H9 (cell line): Measurements from ENCODE around the gene SOBP. TPM values are rescaled to one million over a fixed set of nuclear protein-coding genes. Genes with fewer than 3 reads are reported as not detected.

Source experiments
- DNase-seq: peaks from one replicate; pipeline ENCODE4 v3.0.0-alpha.2; 2017
- H2AFZ ChIP-seq: one replicate; pipeline ENCODE4 v1.6.1; 2013; ENCODE audit warnings: mild to moderate bottlenecking, low read length, control low read depth, moderate library complexity
- H2AK5ac ChIP-seq: 2 replicates; pipeline ENCODE4 v1.6.1; 2013; ENCODE audit warnings: low read length, control low read depth, mixed read lengths; ENCODE audit not compliant: insufficient read length
- H2BK120ac ChIP-seq: one replicate; pipeline ENCODE4 v1.6.1; 2013; ENCODE audit warnings: low read depth, mild to moderate bottlenecking, low read length, control low read depth, inconsistent platforms; ENCODE audit not compliant: poor library complexity, severe bottlenecking
- H2BK12ac ChIP-seq: 2 replicates; pipeline ENCODE4 v1.6.1; 2013; ENCODE audit warnings: low read length, control low read depth, mixed read lengths, low read depth; ENCODE audit not compliant: insufficient read length
- H2BK15ac ChIP-seq: 2 replicates; pipeline ENCODE4 v1.6.1; 2013; ENCODE audit warnings: low read depth, low read length, control low read depth
- H2BK20ac ChIP-seq: one replicate; pipeline ENCODE4 v1.6.1; 2013; ENCODE audit warnings: low read depth, mild to moderate bottlenecking, low read length, control low read depth, inconsistent platforms; ENCODE audit not compliant: poor library complexity, severe bottlenecking
- H2BK5ac ChIP-seq: 2 replicates; pipeline ENCODE4 v1.6.1; 2013; ENCODE audit warnings: low read length, control low read depth, mixed read lengths; ENCODE audit not compliant: insufficient read length
- H3K14ac ChIP-seq: 2 replicates; pipeline ENCODE4 v1.6.1; 2013; ENCODE audit warnings: low read length, control low read depth; ENCODE audit not compliant: insufficient read depth
- H3K18ac ChIP-seq: 2 replicates; pipeline ENCODE4 v1.6.1; 2013; ENCODE audit warnings: low read depth, mild to moderate bottlenecking, mixed read lengths, low read length, control low read depth; ENCODE audit not compliant: insufficient read length
- H3K23ac ChIP-seq: 2 replicates; pipeline ENCODE4 v1.6.1; 2013; ENCODE audit warnings: low read length, control low read depth, mixed read lengths, low read depth; ENCODE audit not compliant: insufficient read length
- H3K23me2 ChIP-seq: 2 replicates; pipeline ENCODE4 v1.6.1; 2013; ENCODE audit warnings: low read depth, mild to moderate bottlenecking, mixed read lengths, low read length, control low read depth; ENCODE audit not compliant: insufficient read length, poor library complexity, severe bottlenecking
- H3K27ac ChIP-seq: 2 replicates; pipeline ENCODE4 v1.5.1; 2013; ENCODE audit warnings: low read length, control low read depth, mixed read lengths, low read depth; ENCODE audit not compliant: insufficient read length
- H3K27me3 ChIP-seq: 2 replicates; pipeline ENCODE4 v1.6.1; 2013; ENCODE audit warnings: low read length, control low read depth, inconsistent platforms; ENCODE audit not compliant: insufficient read depth
- H3K4ac ChIP-seq: 2 replicates; pipeline ENCODE4 v1.6.1; 2013; ENCODE audit warnings: low read depth, mild to moderate bottlenecking, control low read depth, inconsistent platforms, low read length, moderate library complexity
- H3K4me1 ChIP-seq: 2 replicates; pipeline ENCODE4 v1.6.1; 2013; ENCODE audit warnings: low read length, control low read depth, inconsistent platforms; ENCODE audit not compliant: insufficient read depth
- H3K4me2 ChIP-seq: 2 replicates; pipeline ENCODE4 v1.6.1; 2013; ENCODE audit warnings: low read length, control low read depth, mixed read lengths; ENCODE audit not compliant: insufficient read length, insufficient read depth
- H3K56ac ChIP-seq: 2 replicates; pipeline ENCODE4 v1.6.1; 2013; ENCODE audit warnings: low read depth, mild to moderate bottlenecking, mixed read lengths, low read length, control low read depth; ENCODE audit not compliant: insufficient read length
- H3K79me1 ChIP-seq: 2 replicates; pipeline ENCODE4 v1.6.1; 2013; ENCODE audit warnings: low read depth, mild to moderate bottlenecking, moderate library complexity, low read length, control low read depth, inconsistent platforms; ENCODE audit not compliant: insufficient read depth, poor library complexity, severe bottlenecking
- H3K79me2 ChIP-seq: 2 replicates; pipeline ENCODE4 v1.6.1; 2013; ENCODE audit warnings: low read length, control low read depth, inconsistent platforms; ENCODE audit not compliant: insufficient read depth
- H3K9ac ChIP-seq: 2 replicates; pipeline ENCODE4 v1.6.1; 2013; ENCODE audit warnings: low read length, control low read depth, mixed read lengths; ENCODE audit not compliant: insufficient read length; ENCODE audit errors: extremely low read depth
- H3K9me3 ChIP-seq: one replicate; pipeline ENCODE4 v1.6.1; 2013; ENCODE audit warnings: low read depth, low read length, inconsistent platforms; ENCODE audit not compliant: control insufficient read depth
- H3T11ph ChIP-seq: one replicate; pipeline ENCODE4 v1.6.1; 2013; ENCODE audit warnings: mild to moderate bottlenecking, low read length, control low read depth, inconsistent platforms
- H4K20me1 ChIP-seq: one replicate; pipeline ENCODE4 v1.6.1; 2013; ENCODE audit not compliant: control insufficient read depth, insufficient read length, insufficient read depth
- H4K5ac ChIP-seq: 2 replicates; pipeline ENCODE4 v1.6.1; 2013; ENCODE audit warnings: low read depth, mild to moderate bottlenecking, mixed read lengths, low read length, control low read depth; ENCODE audit not compliant: insufficient read length
- H4K8ac ChIP-seq: replicated peaks from 2 replicates; pipeline ENCODE4 v1.6.1; 2013; ENCODE audit warnings: low read length, control low read depth, mixed read lengths, low read depth; ENCODE audit not compliant: insufficient read length
- H4K91ac ChIP-seq: 2 replicates; pipeline ENCODE4 v1.6.1; 2013; ENCODE audit warnings: low read depth, mild to moderate bottlenecking, moderate library complexity, mixed read lengths, low read length, control low read depth; ENCODE audit not compliant: insufficient read length
- H3K27ac Mint-ChIP-seq, 3 experiments: 2 replicates in 2 of 3; 3 replicates in 1 of 3; pipeline ENCODE4 v1.8.0; 2020 to 2021; ENCODE audit warnings: mixed read lengths in 3 of 3, mild to moderate bottlenecking in 1 of 3, moderate library complexity in 1 of 3
- H3K27me3 Mint-ChIP-seq: 2 replicates; pipeline ENCODE4 v1.8.0; 2021; ENCODE audit warnings: low read depth, mild to moderate bottlenecking, moderate library complexity, mixed read lengths
- H3K36me3 Mint-ChIP-seq, 3 experiments: 2 replicates in 2 of 3; 3 replicates in 1 of 3; pipeline ENCODE4 v1.8.0; 2020 to 2021; ENCODE audit warnings: low read depth in 3 of 3, mixed read lengths in 3 of 3; ENCODE audit not compliant: insufficient read depth in 1 of 3
- H3K4me1 Mint-ChIP-seq, 2 experiments: 2 replicates each; pipeline ENCODE4 v1.8.0; 2020; ENCODE audit warnings: mixed read lengths in 2 of 2
- H3K4me3 Mint-ChIP-seq, 2 experiments: 2 replicates in 1 of 2; 3 replicates in 1 of 2; pipeline ENCODE4 v1.8.0; 2020 to 2021; ENCODE audit warnings: mild to moderate bottlenecking in 2 of 2, mixed read lengths in 2 of 2, moderate library complexity in 1 of 2
- H3K9me3 Mint-ChIP-seq, 2 experiments: 2 replicates in 1 of 2; 3 replicates in 1 of 2; pipeline ENCODE4 v1.8.0; 2020; ENCODE audit warnings: mild to moderate bottlenecking in 2 of 2, mixed read lengths in 2 of 2, moderate library complexity in 1 of 2
- WGBS: extraction: QIAGEN DNeasy Blood & Tissue Kit; methylation state at CpG from one replicate; pipeline ENCODE4 v1.1.7; 2013; ENCODE audit warnings: missing lambda C conversion rate, low lambda C conversion rate, mixed read lengths; ENCODE audit not compliant: insufficient read length; ENCODE audit errors: extremely low coverage; 5-methylcytosine and 5-hydroxymethylcytosine counted together
- total RNA-seq: library from RNA; stranded (reverse); gene quantifications from 2 replicates; pipeline ENCODE4 v1.2.1, GENCODE V29; 2021
- TF ChIP-seq, protein P1 (sequence below): fragments of 200-600 bp; sonication (generic); conservative IDR thresholded peaks from 3 replicates; pipeline ENCODE4 v1.8.0; 2021; ENCODE audit warnings: antibody characterized with exemption, mild to moderate bottlenecking

SOBP gene
- total RNA-seq, 1 experiment from 2014 or later, result 4.3 TPM

- peaks cover 4% of the 10 kb centered on the region; the same call in 1 of the 2 replicates for H3K27me3 Mint-ChIP-seq
- H4K20me1 ChIP-seq, result no peaks in the 10 kb centered on the region
- no peaks in the 10 kb centered on the region for H3K9me3 Mint-ChIP-seq
- no peak overlapping the region for H4K8ac ChIP-seq
- H4K91ac ChIP-seq, result no peak overlapping the region
- H2AFZ ChIP-seq, result no peak overlapping the region
- H3K9me3 ChIP-seq, result no peaks in the 10 kb centered on the region
- no peak overlapping the region for H2BK12ac ChIP-seq
- H3K4me3 Mint-ChIP-seq, result no peak overlapping the region
- no peak overlapping the region for H3K56ac ChIP-seq
- no peak overlapping the region for H3K4me2 ChIP-seq
- WGBS, result no CpG with 5 or more reads among the region's 4 CpGs
- H3K36me3 Mint-ChIP-seq, result no peaks in the 10 kb centered on the region
- no peak for DNase-seq
- H3K23ac ChIP-seq, result no peak overlapping the region
- TF ChIP-seq, protein P1, sequence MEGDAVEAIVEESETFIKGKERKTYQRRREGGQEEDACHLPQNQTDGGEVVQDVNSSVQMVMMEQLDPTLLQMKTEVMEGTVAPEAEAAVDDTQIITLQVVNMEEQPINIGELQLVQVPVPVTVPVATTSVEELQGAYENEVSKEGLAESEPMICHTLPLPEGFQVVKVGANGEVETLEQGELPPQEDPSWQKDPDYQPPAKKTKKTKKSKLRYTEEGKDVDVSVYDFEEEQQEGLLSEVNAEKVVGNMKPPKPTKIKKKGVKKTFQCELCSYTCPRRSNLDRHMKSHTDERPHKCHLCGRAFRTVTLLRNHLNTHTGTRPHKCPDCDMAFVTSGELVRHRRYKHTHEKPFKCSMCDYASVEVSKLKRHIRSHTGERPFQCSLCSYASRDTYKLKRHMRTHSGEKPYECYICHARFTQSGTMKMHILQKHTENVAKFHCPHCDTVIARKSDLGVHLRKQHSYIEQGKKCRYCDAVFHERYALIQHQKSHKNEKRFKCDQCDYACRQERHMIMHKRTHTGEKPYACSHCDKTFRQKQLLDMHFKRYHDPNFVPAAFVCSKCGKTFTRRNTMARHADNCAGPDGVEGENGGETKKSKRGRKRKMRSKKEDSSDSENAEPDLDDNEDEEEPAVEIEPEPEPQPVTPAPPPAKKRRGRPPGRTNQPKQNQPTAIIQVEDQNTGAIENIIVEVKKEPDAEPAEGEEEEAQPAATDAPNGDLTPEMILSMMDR, result no peak
- no peak overlapping the region for H2AK5ac ChIP-seq
- H3K27ac Mint-ChIP-seq, result no peak overlapping the region
- H2BK20ac ChIP-seq, result no peak overlapping the region
- no peak overlapping the region for H3K14ac ChIP-seq
- no peaks in the 10 kb centered on the region for H3K79me2 ChIP-seq
- peaks cover 55 to 57% of the 10 kb centered on the region in 2 experiments for H3K4me1 Mint-ChIP-seq
- no peak overlapping the region for H3K4ac ChIP-seq
- no peaks in the 10 kb centered on the region for H3K27me3 ChIP-seq
- H3K27ac ChIP-seq, result no peak overlapping the region
- no peak overlapping the region for H3K18ac ChIP-seq
- no peak overlapping the region for H4K5ac ChIP-seq
- no peak overlapping the region for H2BK15ac ChIP-seq
- no peaks in the 10 kb centered on the region for H3K23me2 ChIP-seq
- no peak overlapping the region for H2BK120ac ChIP-seq
- H3K79me1 ChIP-seq, result no peaks in the 10 kb centered on the region
- no peak overlapping the region for H2BK5ac ChIP-seq
- H3T11ph ChIP-seq, result no peak overlapping the region
- H3K9ac ChIP-seq, result no peak overlapping the region
- peaks cover 9% of the 10 kb centered on the region for H3K4me1 ChIP-seq
These were observed 172.4 kb downstream of the SOBP start for GRCh38 chr6:107662333-107662732.
